Embryonic facial prominence (tissue), 1 donor: ENCODE measurements around the gene OSBP2.

ENCODE experiments used
- DNase-seq: peaks from one replicate; pipeline ENCODE4 v3.0.0-alpha.2; 2016; ENCODE audit errors: extremely low spot score

Gene OSBP2

DNA sequence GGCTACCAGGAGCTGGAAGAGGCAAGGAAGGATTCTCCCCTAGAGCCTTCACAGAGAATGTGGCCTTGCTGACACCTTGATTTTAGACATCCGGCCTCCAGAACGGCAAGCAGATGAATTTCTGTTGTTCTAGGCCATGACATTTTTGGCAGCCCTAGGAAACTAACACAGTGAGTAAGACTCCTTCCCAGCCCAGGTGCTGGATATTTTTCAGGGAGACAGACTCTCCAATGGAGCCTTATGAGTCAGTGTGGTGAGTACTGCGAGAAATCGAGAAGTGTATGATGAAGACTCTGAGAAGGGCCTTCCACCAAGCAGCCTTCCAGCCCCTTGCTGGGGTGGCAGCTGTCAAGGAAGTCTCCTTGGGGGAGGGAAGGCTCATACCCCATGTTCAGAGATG is 114.4 kb downstream of the OSBP2 start:
- DNase-seq: no peak

DNA sequence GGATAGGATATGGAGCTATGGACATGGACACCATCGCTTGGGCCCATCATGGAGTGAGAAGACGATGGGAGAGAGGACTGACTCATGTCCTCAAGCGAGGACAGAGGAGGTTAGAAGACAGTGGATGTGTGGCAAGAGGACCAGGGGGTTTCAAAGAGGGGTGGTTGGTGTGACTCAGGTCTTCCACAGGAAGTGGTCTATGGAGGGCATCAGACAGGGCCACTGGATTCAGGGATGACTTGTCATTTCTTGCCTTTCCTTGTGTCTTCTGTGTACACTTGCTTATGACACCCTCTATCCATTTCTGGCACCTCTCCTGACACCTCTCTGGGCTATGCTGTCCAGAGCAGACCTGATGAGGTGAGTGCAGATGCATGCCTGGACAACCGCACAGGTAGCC is 115.4 kb downstream of the OSBP2 start:
- DNase-seq: no peak

DNA sequence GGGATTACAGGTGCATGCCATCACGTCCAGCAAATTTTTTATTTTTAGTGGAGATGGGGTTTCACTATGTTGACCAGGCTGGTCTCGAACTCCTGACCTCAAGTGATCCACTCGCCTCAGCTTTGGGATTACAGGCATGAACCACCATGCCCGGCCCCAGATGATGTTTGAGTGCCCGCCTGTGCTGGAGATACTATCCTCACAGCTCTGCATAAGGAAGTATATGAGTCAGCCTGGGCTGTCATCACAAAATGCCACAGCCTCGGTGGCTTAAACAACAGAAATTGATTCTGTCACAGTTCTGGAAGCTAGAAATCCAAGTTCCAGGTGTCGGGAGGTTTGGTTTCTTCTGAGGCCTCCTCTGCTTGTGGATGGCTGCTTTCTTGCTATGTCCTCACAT is 119.3 kb downstream of the OSBP2 start:
- DNase-seq: no peak

DNA sequence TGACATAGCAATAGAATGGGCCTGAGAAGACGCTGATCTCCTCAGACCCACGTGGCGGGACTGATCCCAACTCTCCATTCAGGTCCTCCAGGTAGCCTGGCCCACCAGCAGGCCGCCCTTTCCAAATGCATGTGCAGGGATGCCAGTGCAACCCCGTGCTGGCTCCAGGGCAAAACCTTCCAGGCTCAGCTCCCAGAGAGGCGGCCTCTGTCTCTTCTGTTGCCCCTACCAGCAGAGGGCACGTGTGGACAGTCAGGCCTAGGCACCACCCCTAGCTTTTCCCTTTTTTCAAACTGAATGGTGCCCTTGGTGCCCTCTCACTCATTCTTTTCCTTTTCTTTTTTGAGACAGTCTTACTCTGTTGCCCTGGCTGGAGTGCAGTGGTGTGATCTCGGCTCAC is 121.7 kb downstream of the OSBP2 start:
- DNase-seq: no peak

DNA sequence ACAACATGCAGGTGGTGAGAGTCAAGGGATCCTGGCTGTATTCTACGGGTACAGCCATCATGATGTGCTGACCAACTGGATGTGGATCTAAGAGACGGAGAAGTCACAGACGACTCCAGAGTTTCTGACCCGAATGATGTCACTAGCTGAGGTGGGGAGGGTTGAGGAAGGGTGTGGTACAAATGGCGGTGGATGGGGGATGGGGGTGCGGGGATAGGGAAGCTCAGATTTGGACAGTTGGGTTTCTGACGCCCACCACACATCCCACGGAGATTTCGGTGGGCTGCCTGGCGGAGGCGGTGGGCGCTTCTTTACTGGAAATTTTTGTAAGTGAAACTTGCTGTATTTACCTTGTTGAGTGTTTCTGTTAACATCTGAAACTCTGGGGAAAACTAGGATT is 126.7 kb downstream of the OSBP2 start:
- no peak for DNase-seq

DNA sequence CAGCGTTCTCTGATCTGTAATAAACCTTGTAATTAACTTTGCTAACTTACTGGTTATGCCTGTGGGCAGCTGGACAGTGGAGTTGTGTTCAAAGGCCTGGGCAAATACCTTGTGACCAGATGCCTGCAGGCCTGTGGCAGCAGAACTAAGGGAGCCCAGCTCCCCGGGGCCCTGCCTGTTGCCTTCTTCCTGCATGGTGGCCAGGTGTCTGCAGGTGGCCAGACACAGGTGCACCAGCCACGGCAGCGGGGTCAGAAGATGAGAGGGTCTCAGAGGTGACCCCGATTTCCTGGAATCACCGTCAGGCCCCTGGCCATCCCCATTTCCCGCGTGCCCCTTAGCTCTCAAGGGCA is 127.2 kb downstream of the OSBP2 start:
- no peak for DNase-seq

DNA sequence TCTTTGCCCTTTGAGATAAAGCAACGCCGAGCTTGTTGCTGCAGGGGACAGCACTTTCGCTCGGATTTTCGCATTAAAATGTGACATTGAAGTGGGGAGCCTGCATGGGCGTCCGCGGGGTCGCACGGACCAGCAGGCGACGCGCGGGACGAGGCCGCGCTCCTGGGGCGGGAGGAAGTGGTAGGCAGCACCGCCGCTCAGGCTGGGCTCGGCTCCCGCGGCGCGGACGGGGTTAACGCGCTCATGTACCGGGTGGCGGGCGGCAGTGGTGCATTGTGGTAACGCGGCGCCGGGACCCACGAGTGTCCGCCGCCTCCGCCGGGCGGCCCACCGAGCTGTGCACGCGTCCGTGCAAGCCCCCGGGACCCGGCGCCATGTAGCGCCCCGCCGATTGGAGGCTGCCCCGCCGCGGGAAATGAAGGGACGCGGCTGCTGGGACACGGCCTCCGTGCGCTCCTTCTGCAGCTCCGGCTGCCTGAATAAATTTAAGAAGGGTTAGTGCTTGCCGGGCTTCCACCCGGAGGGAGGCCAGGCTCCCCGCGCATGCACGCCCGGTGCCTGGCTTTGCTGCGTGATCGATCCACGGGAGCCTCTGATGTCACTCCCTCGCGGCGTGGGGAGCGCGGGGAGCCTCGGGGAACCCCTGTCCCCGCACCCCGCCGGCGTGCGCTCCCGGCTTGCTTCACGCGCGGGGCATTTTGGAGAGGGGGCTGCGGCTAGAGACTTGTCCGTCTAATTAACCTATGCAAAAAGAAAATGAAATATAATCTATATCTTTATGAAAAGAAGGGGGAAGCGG is 127.7 kb downstream of the OSBP2 start:
- DNase-seq: no peak

DNA sequence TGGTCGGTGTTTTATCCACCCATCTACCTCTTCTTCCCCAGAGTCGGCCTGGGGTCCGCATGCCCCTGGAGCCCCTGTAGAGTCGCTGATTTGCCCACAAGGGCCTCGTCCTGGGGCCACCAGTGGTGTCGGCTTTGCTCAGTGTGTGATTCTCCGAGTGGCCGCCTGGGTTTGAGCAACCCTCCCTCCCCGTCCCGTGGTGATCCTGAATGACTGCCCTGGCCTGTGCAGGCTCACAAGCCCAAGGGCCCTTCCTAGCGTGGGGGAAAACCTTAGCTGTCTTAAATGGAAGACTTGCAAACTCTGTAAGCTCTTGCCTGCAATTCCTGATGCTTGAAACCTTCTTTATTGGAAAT is 128.3 kb downstream of the OSBP2 start:
- DNase-seq: no peak

DNA sequence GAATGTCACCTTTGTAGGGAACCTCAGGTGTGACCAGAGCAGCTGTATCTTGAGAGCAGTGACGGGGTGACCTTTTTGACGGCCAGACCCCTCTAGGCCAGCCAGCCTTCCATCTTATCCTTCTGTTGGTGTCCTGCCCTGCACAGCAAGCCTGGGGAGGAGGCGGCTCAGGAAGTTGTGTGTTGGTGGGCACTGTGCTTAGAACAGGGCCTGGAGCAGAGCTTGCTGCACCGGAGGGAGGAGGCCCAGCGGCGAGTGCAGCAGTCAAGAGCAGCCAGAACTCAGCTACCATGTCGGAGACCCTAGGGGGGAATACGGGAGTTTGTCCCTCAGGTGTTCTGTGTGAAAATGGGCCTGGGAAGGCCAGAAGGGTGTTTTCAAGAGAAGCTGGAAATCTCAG is 129.4 kb downstream of the OSBP2 start:
- DNase-seq: no peak

DNA sequence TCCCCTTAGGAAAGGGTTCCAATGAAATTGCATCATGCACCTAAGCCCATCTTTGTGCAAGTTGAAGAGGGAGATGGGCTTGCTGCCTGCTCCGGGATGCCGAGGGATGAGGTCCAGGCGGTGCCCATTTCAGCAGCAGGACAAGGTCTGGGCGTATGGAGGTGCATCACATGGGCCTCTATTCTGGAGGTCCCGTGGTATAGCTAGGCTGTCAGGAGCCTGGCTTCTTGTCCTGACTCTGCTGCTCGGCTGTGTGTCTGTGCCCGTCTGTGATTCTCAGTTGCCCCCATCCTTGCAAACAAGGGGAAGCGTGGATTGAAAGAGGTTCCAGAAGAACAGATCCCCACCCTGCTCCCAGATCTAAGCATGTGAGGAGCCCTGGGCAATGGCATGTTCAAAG is 130.0 kb downstream of the OSBP2 start:
- no peak for DNase-seq

DNA sequence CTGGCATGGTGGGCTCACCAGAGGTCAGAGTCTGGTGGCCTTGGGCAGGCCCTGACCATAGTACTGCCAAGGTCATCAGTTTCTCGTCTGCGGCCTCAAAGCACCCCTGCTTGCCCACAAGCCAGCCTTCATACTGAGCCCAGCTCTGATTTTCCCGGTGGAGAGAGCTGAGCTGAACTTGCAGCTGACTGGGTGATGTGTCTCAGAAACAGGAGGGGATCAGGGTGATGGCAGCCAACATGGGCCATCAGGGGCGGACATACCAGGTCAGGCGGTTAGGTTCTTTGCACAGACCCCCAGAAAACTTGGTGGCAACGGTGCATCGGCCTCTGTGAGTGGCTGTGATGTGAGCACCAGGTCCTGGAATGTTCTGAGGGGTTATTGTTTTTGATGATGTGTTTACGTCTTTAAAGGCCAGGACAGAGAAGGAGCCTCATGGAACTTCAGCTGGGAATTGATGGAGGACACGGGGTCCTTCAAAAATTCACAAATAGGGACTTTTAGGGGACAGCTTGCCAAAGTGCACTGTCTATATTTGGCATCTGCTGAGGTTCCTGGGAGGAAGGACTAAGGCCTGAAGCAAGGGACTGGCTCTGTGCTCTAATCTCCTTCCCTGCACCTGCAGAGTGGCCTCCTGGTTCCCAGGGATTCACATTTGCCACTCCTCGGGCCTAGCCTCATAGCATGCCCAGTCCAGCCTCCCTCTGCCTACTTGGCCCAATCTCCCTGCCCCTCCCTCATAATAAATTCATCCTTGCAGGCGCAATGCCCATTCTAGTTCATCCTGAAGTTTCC is 131.2 kb downstream of the OSBP2 start:
- no peak for DNase-seq

DNA sequence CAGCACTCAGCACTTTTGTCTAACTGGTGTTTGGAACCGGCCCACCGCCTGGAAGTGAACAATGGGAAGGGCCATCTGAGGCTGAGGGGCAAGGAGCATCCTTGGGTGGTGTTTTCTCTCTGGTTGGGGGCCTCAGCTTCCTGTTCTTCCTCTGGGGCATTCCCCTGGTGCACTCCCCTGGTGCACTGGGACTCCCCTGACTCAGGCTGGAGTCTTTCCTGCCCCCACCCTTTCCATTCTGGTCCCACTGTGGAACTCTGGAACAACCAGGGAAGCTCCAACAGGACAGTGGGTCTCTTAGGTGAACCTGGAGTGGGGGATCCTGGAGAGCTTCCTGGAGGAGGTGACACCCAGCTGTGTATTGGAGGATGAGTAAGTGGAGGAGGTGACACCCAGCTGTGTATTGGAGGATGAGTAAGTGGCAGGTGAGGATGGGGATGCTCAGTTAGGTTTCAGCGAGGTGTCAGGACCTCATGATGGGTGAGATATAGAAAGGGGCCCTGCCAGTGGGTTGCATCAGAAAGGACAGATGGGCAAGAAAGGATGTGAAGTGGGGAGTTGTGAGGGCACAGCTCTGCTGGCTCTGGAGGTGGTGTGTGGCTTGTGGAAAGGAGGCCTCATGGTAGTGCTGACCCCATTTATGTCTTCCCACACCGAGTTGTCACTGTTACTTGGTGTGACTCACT is 132.1 kb downstream of the OSBP2 start:
- DNase-seq: no peak

DNA sequence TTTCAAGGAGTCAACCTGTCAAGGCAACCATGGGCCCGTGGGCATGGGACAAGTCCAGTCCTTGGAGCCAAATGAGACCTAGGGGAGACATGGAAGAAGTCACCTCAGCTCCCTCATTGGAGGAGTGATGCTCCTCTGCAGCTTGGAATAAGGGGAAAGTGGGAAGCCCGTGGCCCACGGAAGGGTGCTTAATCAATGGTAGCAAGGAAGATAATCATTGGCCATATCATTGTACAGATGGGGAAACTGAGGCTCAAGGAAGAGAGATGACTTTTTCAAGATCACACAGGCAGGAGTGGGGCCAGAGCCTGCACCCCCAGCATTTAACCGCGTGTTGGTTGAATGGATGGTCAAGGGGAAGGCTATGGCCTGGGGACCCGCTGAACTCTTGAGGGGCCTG is 133.0 kb downstream of the OSBP2 start:
- DNase-seq: no peak

DNA sequence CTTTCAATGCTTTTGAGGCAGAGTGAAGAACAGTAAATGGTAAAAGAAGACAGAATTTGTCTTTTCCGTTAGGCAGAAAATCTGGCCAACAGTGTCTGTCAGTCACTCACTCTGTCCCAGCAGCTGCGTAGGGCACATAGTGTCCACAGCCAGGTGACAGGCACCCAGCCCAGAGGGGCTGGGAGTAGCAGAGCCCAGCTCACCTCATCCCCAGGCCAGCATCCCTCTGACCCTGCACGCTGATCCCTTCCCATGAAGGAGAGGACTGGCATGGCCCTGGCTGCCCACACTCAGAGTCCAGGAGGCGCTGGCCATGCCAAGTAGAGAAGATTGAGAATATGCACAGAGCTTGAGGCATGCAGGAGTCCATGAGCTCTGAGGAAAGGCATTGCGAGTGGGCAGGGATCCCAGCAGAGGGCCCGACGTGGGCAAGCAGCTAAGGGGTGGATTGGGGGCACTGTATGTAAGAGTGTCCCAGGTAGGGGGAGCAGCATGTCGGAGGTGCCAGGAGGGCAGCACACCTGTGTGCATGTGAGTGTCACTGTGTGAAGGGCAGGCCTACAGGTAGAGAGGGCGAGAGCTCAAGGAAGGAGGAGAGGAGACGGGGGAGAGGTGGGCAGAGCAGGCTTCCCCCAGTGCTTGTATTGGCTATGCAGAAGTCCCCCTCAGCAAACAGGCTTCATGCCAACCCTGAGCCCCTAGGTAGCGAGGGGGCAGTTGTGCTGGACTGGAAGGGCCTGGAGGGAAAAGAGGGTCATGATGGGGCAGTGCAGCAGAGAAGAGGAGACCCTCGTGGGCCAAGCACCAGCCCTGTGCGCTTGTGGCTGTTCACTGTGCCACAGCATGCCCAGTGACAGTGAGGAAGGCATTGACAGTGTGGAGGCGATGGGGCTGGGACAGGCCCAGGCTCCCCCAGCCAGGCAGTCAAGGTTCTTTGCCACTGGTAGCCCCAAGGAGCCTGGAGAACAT is 133.8 kb downstream of the OSBP2 start:
- no peak for DNase-seq

DNA sequence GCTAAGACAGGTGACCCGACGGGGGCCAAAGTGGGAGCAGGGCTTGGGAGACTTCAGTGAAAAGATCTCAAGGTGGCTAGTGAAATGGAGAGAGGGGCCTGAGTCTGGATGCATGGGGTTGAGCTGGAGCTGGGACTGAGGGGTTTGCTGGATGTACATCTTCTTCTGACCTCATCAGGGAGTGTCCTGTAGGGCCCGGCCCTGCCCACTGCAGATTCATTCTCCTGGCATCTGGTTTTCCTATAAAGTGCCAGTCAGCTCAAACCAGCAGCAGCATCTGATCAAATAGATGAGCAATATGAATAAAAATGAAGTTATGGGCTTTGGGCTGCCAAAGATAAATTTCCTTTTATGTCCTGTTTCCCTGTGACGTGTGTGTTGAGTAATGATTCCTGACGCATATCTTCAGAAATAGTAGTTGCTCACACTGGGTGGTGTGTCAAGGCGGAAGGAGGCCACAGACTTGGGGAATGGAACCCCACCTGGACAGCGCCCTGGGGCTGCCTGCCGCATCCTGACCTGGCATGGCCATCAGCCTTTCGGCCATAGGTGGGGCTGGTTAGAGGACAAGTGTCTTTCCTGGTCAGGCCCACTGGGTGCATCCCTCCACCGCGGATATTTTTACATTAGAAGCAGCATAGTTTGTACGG is 135.4 kb downstream of the OSBP2 start:
- DNase-seq: no peak

DNA sequence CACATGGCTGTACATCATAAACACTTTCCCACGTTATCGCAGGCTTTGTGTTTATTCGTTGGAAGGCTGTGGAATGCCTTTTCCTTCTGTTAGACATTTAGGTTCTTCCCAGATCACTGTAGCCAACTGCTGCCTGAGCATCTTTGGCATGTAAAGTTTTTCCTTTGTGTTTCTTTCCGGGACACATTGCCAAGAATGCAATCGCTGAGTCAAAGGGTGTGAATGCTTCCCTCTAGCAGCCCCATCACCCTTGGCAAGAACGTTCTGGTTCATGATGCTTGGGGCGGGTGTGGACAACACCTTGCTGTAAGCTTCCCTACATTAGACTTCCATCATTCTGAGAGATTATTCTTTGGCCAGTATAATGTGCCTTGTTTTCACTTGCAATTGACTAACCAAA is 136.2 kb downstream of the OSBP2 start:
- no peak for DNase-seq

DNA sequence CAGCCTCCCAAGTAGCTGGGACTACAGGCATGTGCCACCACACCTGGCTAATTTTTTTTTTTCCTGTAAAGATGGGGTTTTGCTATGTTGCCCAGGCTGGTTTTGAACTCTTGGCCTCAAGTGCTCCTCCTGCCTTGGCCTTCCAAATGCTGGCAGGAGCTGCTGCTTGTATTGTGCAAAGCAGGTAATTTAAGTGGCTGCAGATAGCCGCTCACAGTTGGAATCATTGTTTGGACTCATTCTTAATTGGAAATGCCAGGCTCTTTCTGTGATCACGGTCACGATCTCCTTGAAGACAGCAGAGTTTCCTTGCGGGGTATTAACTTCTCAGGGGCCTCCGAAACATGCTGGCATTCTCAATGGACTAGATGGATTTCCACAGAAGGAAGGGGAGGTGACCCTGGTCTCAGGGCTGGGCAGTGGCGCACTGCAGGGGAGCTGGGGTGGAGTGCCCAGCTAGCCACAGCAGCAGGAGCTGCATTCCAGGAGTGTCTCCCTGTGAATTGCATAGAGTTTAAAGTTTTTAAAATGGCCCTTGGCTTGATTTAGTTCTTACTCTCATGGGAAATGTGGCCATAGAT is 137.8 kb downstream of the OSBP2 start:
- no peak for DNase-seq

DNA sequence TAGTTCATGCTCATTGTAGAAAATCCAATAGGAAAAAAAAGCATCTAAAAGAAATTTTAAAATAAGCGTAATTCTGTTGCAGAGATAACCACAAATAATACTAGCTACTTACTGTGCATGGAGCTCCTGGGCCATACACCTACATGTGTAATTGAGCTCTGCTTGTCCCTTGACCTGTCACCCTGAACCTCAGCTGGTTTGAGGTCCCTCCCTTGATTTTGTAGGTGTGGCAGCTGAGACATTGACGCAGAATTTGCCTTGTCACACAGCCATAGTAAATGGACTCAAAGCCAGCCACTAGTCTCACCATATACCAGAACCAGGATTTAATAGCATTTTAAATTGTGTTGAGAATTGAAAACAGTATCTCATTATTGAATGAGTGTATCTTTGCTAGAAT is 138.6 kb downstream of the OSBP2 start:
- DNase-seq: no peak

DNA sequence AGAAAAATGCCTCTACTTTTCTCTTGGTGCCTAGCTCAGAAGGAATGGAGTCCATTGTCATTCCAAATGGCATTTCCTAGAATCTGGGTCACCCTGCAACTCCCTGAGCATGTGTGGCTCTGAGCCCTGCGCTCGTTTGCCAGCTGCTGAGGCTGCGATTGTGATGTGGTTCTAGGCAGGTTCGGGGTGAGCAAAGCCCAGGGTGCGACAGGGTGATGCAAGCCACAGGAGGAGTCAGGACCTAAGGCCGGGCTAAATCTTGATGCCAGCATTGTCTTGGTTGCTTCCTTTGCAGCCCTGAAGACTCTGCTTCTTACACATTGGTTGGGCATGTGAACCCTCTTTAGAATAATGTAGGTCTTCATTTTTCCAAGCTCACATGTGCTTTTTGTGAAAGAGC is 142.9 kb downstream of the OSBP2 start:
- DNase-seq: no peak

DNA sequence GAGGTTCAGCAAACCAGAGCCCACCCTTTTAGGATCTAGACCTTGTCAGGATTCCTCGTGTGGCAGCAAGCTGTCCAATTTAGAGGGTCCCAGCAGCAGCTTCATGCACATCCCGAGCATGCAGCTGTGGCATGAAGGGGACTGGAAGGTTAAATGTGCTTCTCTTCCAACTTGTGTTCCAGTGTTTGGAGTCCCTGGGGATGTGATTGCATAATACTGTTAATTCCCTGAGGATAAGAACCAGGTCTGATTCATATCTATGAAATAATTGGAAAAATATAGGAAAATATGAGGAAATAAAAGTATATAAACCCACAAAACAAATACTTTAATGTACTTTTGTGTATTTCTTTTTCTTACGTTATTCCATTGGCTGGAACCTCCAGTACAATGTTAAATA is 143.4 kb downstream of the OSBP2 start:
- DNase-seq: no peak

DNA sequence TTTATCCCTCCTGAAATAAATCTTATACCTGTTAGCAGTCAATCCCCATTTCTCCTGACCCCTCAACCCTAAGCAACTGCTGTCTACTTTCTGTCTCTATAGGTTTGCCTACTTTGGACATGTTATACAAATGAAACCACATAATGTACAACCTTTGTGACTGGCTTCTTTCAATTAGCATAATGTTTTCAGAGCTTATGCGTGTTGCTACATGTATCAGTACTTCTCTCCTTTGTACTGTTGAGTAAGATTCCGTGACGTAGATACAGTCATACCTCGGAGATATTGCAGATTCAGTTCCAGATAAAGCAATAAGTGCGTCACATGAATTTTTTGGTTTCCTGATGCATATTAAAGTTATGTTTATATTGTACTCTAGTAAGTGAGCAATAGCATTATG is 146.6 kb downstream of the OSBP2 start:
- DNase-seq: no peak
